ENCODE data around the gene H1-8. TPM values are rescaled to one million over a fixed set of nuclear protein-coding genes. Genes with fewer than 3 reads are reported as not detected.

H1-8 gene
- polyA plus RNA-seq, 4 donors = not detected

- H3K4me3 ChIP-seq (ENCODE audit: low read depth in 1 of 3, low read length in 3 of 3) = no peak overlapping the region
- no peaks in the 10 kb centered on the region for H3K36me3 ChIP-seq (ENCODE audit: control insufficient read depth in 3 of 3, insufficient read depth in 2 of 3, low read depth in 1 of 3, low read length in 3 of 3)
- no peak for DNase-seq
- no peaks in the 10 kb centered on the region for H3K9me3 ChIP-seq (ENCODE audit: control insufficient read depth in 2 of 2, insufficient read depth in 1 of 2, low read depth in 1 of 2, low read length in 1 of 2)
- peaks cover 0 to 2% (median 0%) of the 10 kb centered on the region in 3 donors for H3K4me1 ChIP-seq (ENCODE audit: control insufficient read depth in 3 of 3, insufficient read depth in 2 of 3, low read depth in 1 of 3, low read length in 2 of 3)
- H3K27me3 ChIP-seq (ENCODE audit: control insufficient read depth in 3 of 3, insufficient read depth in 3 of 3, low read length in 3 of 3) = no peaks in the 10 kb centered on the region
- FAIRE-seq = no peak
- H3K27ac ChIP-seq (ENCODE audit: low read depth in 1 of 3, low read length in 2 of 3) = no peak overlapping the region
- 91 to 94% (median 93%) methylated on average over 16 of the region's 16 CpGs for WGBS, 3 donors
These were observed 9.6 kb upstream of the H1-8 start for GRCh38 chr3:129533406-129533805.

- no peak overlapping the region for H3K4me3 ChIP-seq (ENCODE audit: low read depth in 1 of 3, low read length in 3 of 3)
- DNase-seq = no peak
- WGBS, 3 donors = 46 to 73% (median 57%) methylated on average over 4 of the region's 4 CpGs
- no peak for FAIRE-seq
- no peaks in the 10 kb centered on the region for H3K36me3 ChIP-seq (ENCODE audit: control insufficient read depth in 3 of 3, insufficient read depth in 2 of 3, low read depth in 1 of 3, low read length in 3 of 3)
- no peaks in the 10 kb centered on the region for H3K27me3 ChIP-seq (ENCODE audit: control insufficient read depth in 3 of 3, insufficient read depth in 3 of 3, low read length in 3 of 3)
- peaks cover 0 to 2% (median 0%) of the 10 kb centered on the region in 3 donors for H3K4me1 ChIP-seq (ENCODE audit: control insufficient read depth in 3 of 3, insufficient read depth in 2 of 3, low read depth in 1 of 3, low read length in 2 of 3)
- H3K27ac ChIP-seq (ENCODE audit: low read depth in 1 of 3, low read length in 2 of 3) = no peak overlapping the region
- H3K9me3 ChIP-seq (ENCODE audit: control insufficient read depth in 2 of 2, insufficient read depth in 1 of 2, low read depth in 1 of 2, low read length in 1 of 2) = no peaks in the 10 kb centered on the region
These were observed 8.4 kb upstream of the H1-8 start for GRCh38 chr3:129534428-129535027.

GRCh38 chr3:129535075-129535474 lies 7.9 kb upstream of the H1-8 start:
- FAIRE-seq (no peak), DNase-seq (no peak)
- no peak overlapping the region for H3K4me3 ChIP-seq (ENCODE audit: low read depth in 1 of 3, low read length in 3 of 3)
- H3K36me3 ChIP-seq (ENCODE audit: control insufficient read depth in 3 of 3, insufficient read depth in 2 of 3, low read depth in 1 of 3, low read length in 3 of 3) = no peaks in the 10 kb centered on the region
- H3K27me3 ChIP-seq (ENCODE audit: control insufficient read depth in 3 of 3, insufficient read depth in 3 of 3, low read length in 3 of 3) = no peaks in the 10 kb centered on the region
- H3K9me3 ChIP-seq (ENCODE audit: control insufficient read depth in 2 of 2, insufficient read depth in 1 of 2, low read depth in 1 of 2, low read length in 1 of 2) = no peaks in the 10 kb centered on the region
- H3K4me1 ChIP-seq (ENCODE audit: control insufficient read depth in 3 of 3, insufficient read depth in 2 of 3, low read depth in 1 of 3, low read length in 2 of 3) = no peaks in the 10 kb centered on the region
- whole genome bisulfite sequencing, 3 donors = 75 to 91% (median 80%) methylated on average over 1 of the region's 1 CpG
- H3K27ac ChIP-seq (ENCODE audit: low read depth in 1 of 3, low read length in 2 of 3) = no peak overlapping the region

- H3K27ac ChIP-seq (ENCODE audit: low read depth in 1 of 3, low read length in 2 of 3) = no peak overlapping the region
- DNase-seq (no peak), FAIRE-seq (no peak)
- H3K4me3 ChIP-seq (ENCODE audit: low read depth in 1 of 3, low read length in 3 of 3) = no peak overlapping the region
- no peaks in the 10 kb centered on the region for H3K27me3 ChIP-seq (ENCODE audit: control insufficient read depth in 3 of 3, insufficient read depth in 3 of 3, low read length in 3 of 3)
- no peaks in the 10 kb centered on the region for H3K9me3 ChIP-seq (ENCODE audit: control insufficient read depth in 2 of 2, insufficient read depth in 1 of 2, low read depth in 1 of 2, low read length in 1 of 2)
- H3K36me3 ChIP-seq (ENCODE audit: control insufficient read depth in 3 of 3, insufficient read depth in 2 of 3, low read depth in 1 of 3, low read length in 3 of 3) = no peaks in the 10 kb centered on the region
- WGBS, 3 donors = 62 to 75% (median 74%) methylated on average over 2 of the region's 2 CpGs
- H3K4me1 ChIP-seq (ENCODE audit: control insufficient read depth in 3 of 3, insufficient read depth in 2 of 3, low read depth in 1 of 3, low read length in 2 of 3) = no peaks in the 10 kb centered on the region
These were observed 6.7 kb upstream of the H1-8 start for GRCh38 chr3:129536374-129536667.

GRCh38 chr3:129536804-129537203 lies 6.2 kb upstream of the H1-8 start:
- Histone ChIP-seq H3K27ac (ENCODE audit: low read depth in 1 of 3, low read length in 2 of 3) (no peak overlapping the region), H3K9me3 (ENCODE audit: control insufficient read depth in 2 of 2, insufficient read depth in 1 of 2, low read depth in 1 of 2, low read length in 1 of 2) (no peaks in the 10 kb centered on the region), H3K36me3 (ENCODE audit: control insufficient read depth in 3 of 3, insufficient read depth in 2 of 3, low read depth in 1 of 3, low read length in 3 of 3) (no peaks in the 10 kb centered on the region), H3K4me1 (ENCODE audit: control insufficient read depth in 3 of 3, insufficient read depth in 2 of 3, low read depth in 1 of 3, low read length in 2 of 3) (no peaks in the 10 kb centered on the region), H3K27me3 (ENCODE audit: control insufficient read depth in 3 of 3, insufficient read depth in 3 of 3, low read length in 3 of 3) (no peaks in the 10 kb centered on the region), H3K4me3 (ENCODE audit: low read depth in 1 of 3, low read length in 3 of 3) (no peak overlapping the region)
- FAIRE-seq (no peak), DNase-seq (no peak)
- WGBS, 3 donors = 57 to 82% (median 57%) methylated on average over 3 of the region's 3 CpGs

- H3K27me3 ChIP-seq (ENCODE audit: control insufficient read depth in 3 of 3, insufficient read depth in 3 of 3, low read length in 3 of 3) = no peaks in the 10 kb centered on the region
- 88 to 93% (median 89%) methylated on average over 8 of the region's 8 CpGs for WGBS, 3 donors
- H3K4me3 ChIP-seq (ENCODE audit: low read depth in 1 of 3, low read length in 3 of 3) = no peak overlapping the region
- DNase-seq = no peak
- no peak overlapping the region for H3K27ac ChIP-seq (ENCODE audit: low read depth in 1 of 3, low read length in 2 of 3)
- no peaks in the 10 kb centered on the region for H3K36me3 ChIP-seq (ENCODE audit: control insufficient read depth in 3 of 3, insufficient read depth in 2 of 3, low read depth in 1 of 3, low read length in 3 of 3)
- no peak for FAIRE-seq
- H3K4me1 ChIP-seq (ENCODE audit: control insufficient read depth in 3 of 3, insufficient read depth in 2 of 3, low read depth in 1 of 3, low read length in 2 of 3) = no peaks in the 10 kb centered on the region
- no peaks in the 10 kb centered on the region for H3K9me3 ChIP-seq (ENCODE audit: control insufficient read depth in 2 of 2, insufficient read depth in 1 of 2, low read depth in 1 of 2, low read length in 1 of 2)
These were observed 3.8 kb upstream of the H1-8 start for GRCh38 chr3:129539206-129539605.

GRCh38 chr3:129540776-129541516 lies 2.0 kb upstream of the H1-8 start:
- Histone ChIP-seq H3K27ac (ENCODE audit: low read depth in 1 of 3, low read length in 2 of 3) (no peak overlapping the region), H3K27me3 (ENCODE audit: control insufficient read depth in 3 of 3, insufficient read depth in 3 of 3, low read length in 3 of 3) (no peaks in the 10 kb centered on the region), H3K9me3 (ENCODE audit: control insufficient read depth in 2 of 2, insufficient read depth in 1 of 2, low read depth in 1 of 2, low read length in 1 of 2) (no peaks in the 10 kb centered on the region), H3K4me1 (ENCODE audit: control insufficient read depth in 3 of 3, insufficient read depth in 2 of 3, low read depth in 1 of 3, low read length in 2 of 3) (no peaks in the 10 kb centered on the region), H3K36me3 (ENCODE audit: control insufficient read depth in 3 of 3, insufficient read depth in 2 of 3, low read depth in 1 of 3, low read length in 3 of 3) (no peaks in the 10 kb centered on the region), H3K4me3 (ENCODE audit: low read depth in 1 of 3, low read length in 3 of 3) (no peak overlapping the region)
- WGBS, 3 donors = 89 to 92% (median 90%) methylated on average over 11 of the region's 11 CpGs
- no peak for DNase-seq
- no peak for FAIRE-seq

- Histone ChIP-seq H3K4me1 (ENCODE audit: control insufficient read depth in 3 of 3, insufficient read depth in 2 of 3, low read depth in 1 of 3, low read length in 2 of 3) (no peaks in the 10 kb centered on the region), H3K4me3 (ENCODE audit: low read depth in 1 of 3, low read length in 3 of 3) (no peak overlapping the region), H3K27ac (ENCODE audit: low read depth in 1 of 3, low read length in 2 of 3) (no peak overlapping the region), H3K27me3 (ENCODE audit: control insufficient read depth in 3 of 3, insufficient read depth in 3 of 3, low read length in 3 of 3) (no peaks in the 10 kb centered on the region), H3K36me3 (ENCODE audit: control insufficient read depth in 3 of 3, insufficient read depth in 2 of 3, low read depth in 1 of 3, low read length in 3 of 3) (no peaks in the 10 kb centered on the region), H3K9me3 (ENCODE audit: control insufficient read depth in 2 of 2, insufficient read depth in 1 of 2, low read depth in 1 of 2, low read length in 1 of 2) (no peaks in the 10 kb centered on the region)
- FAIRE-seq (no peak), DNase-seq (no peak)
- 86 to 91% (median 89%) methylated on average over 5 of the region's 5 CpGs for WGBS, 3 donors
These were observed 228 bp upstream of the H1-8 start for GRCh38 chr3:129542747-129543146.

GRCh38 chr3:129543999-129544398 lies 1.0 kb downstream of the H1-8 start:
- FAIRE-seq (no peak), DNase-seq (no peak)
- Histone ChIP-seq H3K4me1 (ENCODE audit: control insufficient read depth in 3 of 3, insufficient read depth in 2 of 3, low read depth in 1 of 3, low read length in 2 of 3) (no peaks in the 10 kb centered on the region), H3K9me3 (ENCODE audit: control insufficient read depth in 2 of 2, insufficient read depth in 1 of 2, low read depth in 1 of 2, low read length in 1 of 2) (no peaks in the 10 kb centered on the region), H3K27me3 (ENCODE audit: control insufficient read depth in 3 of 3, insufficient read depth in 3 of 3, low read length in 3 of 3) (no peaks in the 10 kb centered on the region), H3K36me3 (ENCODE audit: control insufficient read depth in 3 of 3, insufficient read depth in 2 of 3, low read depth in 1 of 3, low read length in 3 of 3) (no peaks in the 10 kb centered on the region), H3K27ac (ENCODE audit: low read depth in 1 of 3, low read length in 2 of 3) (no peak overlapping the region), H3K4me3 (ENCODE audit: low read depth in 1 of 3, low read length in 3 of 3) (no peak overlapping the region)
- 77 to 82% (median 81%) methylated on average over 9 of the region's 9 CpGs for WGBS, 3 donors

Measured in small intestine (tissue), 7 donors.